K562 (cell line): ENCODE results near the gene LRP1. TPM values are rescaled to one million over a fixed set of nuclear protein-coding genes. Genes with fewer than 3 reads are reported as not detected.

Experiments used
- AFF4 ChIP-seq: sonication (generic); formaldehyde crosslinking; IDR thresholded peaks from 2 replicates; pipeline ENCODE4 v1.8.0; 2023; ENCODE audit warnings: mild to moderate bottlenecking, missing genetic modification reagents
- BHLHE40 ChIP-seq: IDR thresholded peaks from 2 replicates; pipeline ENCODE4 v1.6.1; 2011; ENCODE audit warnings: low read length, improper control_type of control experiment
- BMI1 ChIP-seq: fragments of 150-350 bp; IDR thresholded peaks from 2 replicates; pipeline ENCODE4 v1.6.1; 2014; ENCODE audit warnings: low read length
- CREB1 ChIP-seq, 2 experiments: sonication (generic) in 1 of 2; formaldehyde crosslinking in 1 of 2; IDR thresholded peaks; 2 replicates each; pipeline versions ENCODE4 v1.6.1 to v1.8.0; 2012 to 2022; ENCODE audit warnings: inconsistent platforms in 1 of 2, mild to moderate bottlenecking in 1 of 2, missing genetic modification reagents in 1 of 2, moderate library complexity in 1 of 2
- CTCF ChIP-seq, 3 experiments: IDR thresholded peaks in 2 of 3; conservative IDR thresholded peaks in 1 of 3; 2 replicates each; pipeline ENCODE4 v1.5.1; 2011 to 2012; ENCODE audit warnings: low read length in 3 of 3, mild to moderate bottlenecking in 3 of 3, control low read depth in 2 of 3, improper control_type of control experiment in 1 of 3, inconsistent platforms in 1 of 3, low read depth in 1 of 3, mixed read lengths in 1 of 3, moderate library complexity in 1 of 3; ENCODE audit not compliant: insufficient read depth in 2 of 3
- HDAC1 ChIP-seq, 2 experiments: fragments of 450-650 bp; IDR thresholded peaks; 2 replicates each; pipeline ENCODE4 v1.6.1; 2016 to 2017; ENCODE audit warnings: inconsistent platforms in 1 of 2, mild to moderate bottlenecking in 1 of 2, moderate library complexity in 1 of 2
- HMG20B ChIP-seq: fragments of 250-450 bp; sonication (Bioruptor Pico); IDR thresholded peaks from 2 replicates; pipeline ENCODE4 v1.5.0; 2021; ENCODE audit warnings: mild to moderate bottlenecking
- HMGN3 ChIP-seq: IDR thresholded peaks from 2 replicates; pipeline ENCODE4 v1.6.1; 2011; ENCODE audit warnings: borderline replicate concordance, low read depth, mild to moderate bottlenecking, mixed read lengths, low read length; ENCODE audit not compliant: insufficient read length; ENCODE audit errors: extremely low read depth
- ILF3 ChIP-seq: fragments of 450-650 bp; IDR thresholded peaks from 2 replicates; pipeline ENCODE4 v1.6.1; 2018; ENCODE audit warnings: antibody characterized with exemption, mild to moderate bottlenecking, moderate library complexity, borderline replicate concordance
- KAT2B ChIP-seq: IDR thresholded peaks from one replicate; pipeline ENCODE4 v1.6.1; 2012; ENCODE audit warnings: low read depth, mild to moderate bottlenecking, control low read depth, inconsistent platforms, low read length, moderate library complexity
- KLF10 ChIP-seq: fragments of 250-450 bp; sonication (Bioruptor Pico); IDR thresholded peaks from 2 replicates; pipeline ENCODE4 v1.6.1; 2021; ENCODE audit warnings: matching md5 sums
- MAZ ChIP-seq, 2 experiments: fragments of 450-650 bp in 1 of 2; sonication (generic) in 1 of 2; formaldehyde crosslinking; IDR thresholded peaks in 1 of 2; conservative IDR thresholded peaks in 1 of 2; 2 replicates each; pipeline versions ENCODE4 v1.4.0 to v1.5.0; 2020; ENCODE audit warnings: mild to moderate bottlenecking in 1 of 2, missing genetic modification reagents in 1 of 2
- RBBP5 ChIP-seq: fragments of 200-600 bp; sonication (generic); IDR thresholded peaks from 2 replicates; pipeline ENCODE4 v1.6.1; 2012; ENCODE audit warnings: borderline replicate concordance, mild to moderate bottlenecking, low read length, control low read depth, inconsistent platforms; ENCODE audit not compliant: insufficient read depth, poor library complexity, severe bottlenecking
- RBM25 ChIP-seq: fragments of 200-400 bp; formaldehyde crosslinking; IDR thresholded peaks from 2 replicates; pipeline ENCODE4 v1.6.1; 2018; ENCODE audit warnings: low read length, low read depth, moderate library complexity; ENCODE audit not compliant: severe bottlenecking
- TAL1 ChIP-seq: fragments of 450-650 bp; IDR thresholded peaks from 2 replicates; pipeline ENCODE4 v1.6.1; 2016; ENCODE audit warnings: mild to moderate bottlenecking
- TCF3 ChIP-seq: sonication (generic); formaldehyde crosslinking; IDR thresholded peaks from 2 replicates; pipeline ENCODE4 v1.4.0; 2020; ENCODE audit warnings: mild to moderate bottlenecking, missing genetic modification reagents
- ZFX ChIP-seq: sonication (generic); formaldehyde crosslinking; IDR thresholded peaks from 2 replicates; pipeline ENCODE4 v1.8.0; 2022; ENCODE audit warnings: mild to moderate bottlenecking, missing genetic modification reagents, moderate library complexity
- ZNF12 ChIP-seq: sonication (generic); formaldehyde crosslinking; IDR thresholded peaks from 2 replicates; pipeline ENCODE4 v1.4.0; 2020; ENCODE audit warnings: mild to moderate bottlenecking, missing genetic modification reagents
- ZNF717 ChIP-seq: fragments of 250-450 bp; sonication (Bioruptor Pico); IDR thresholded peaks from 2 replicates; pipeline ENCODE4 v1.5.0; 2021
- polyA plus RNA-seq, 8 experiments: library from polyadenylated mRNA; depleted of rRNA in 4 of 8; stranded (reverse) in 5 of 8; unstranded in 3 of 8; fragments of >200 nt; fragmentation: Nextera tagmentation in 2 of 8; fragmentation: Illumina TruSeq in 1 of 8; extraction: Ambion mirVana in 2 of 8; extraction: Trizol in 1 of 8; gene quantifications; 2 replicates each; pipeline versions ENCODE4 v1.2.1 to v1.2.3, GENCODE V29; 2011 to 2014; ENCODE audit warnings: inconsistent platforms in 1 of 8, missing spikeins in 1 of 8
- total RNA-seq, 7 experiments: library from RNA; depleted of rRNA in 6 of 7; stranded (reverse); fragments of >200 nt in 6 of 7; fragmentation: Illumina TruSeq in 2 of 7; extraction: Trizol in 2 of 7; gene quantifications; 2 replicates each; pipeline versions ENCODE4 v1.2.1 to v1.2.3, GENCODE V29; 2011 to 2021; ENCODE audit warnings: low replicate concordance in 1 of 7

Gene LRP1
- total and polyA plus RNA-seq, 9 of the 15 experiments (the other 6 are each of a cell fraction or from before 2014, with no cell fraction given), result 0.04 to 0.64 (median 0.19) TPM; not detected in 2

- 0 out of 2 replicates have a peak, but pooled peaks have one; percentile 21 for TF ChIP-seq CREB1 (IDR thresholded peaks at IDR 0.05)
- TF ChIP-seq CREB1 (CRISPR knock-in tag; IDR thresholded peaks at IDR 0.05), result no peak
- peak; percentile 78 for TF ChIP-seq BHLHE40
- no peak for TF ChIP-seq KAT2B
- peak; percentile 45; the same call in 1 of the 2 replicates for TF ChIP-seq ZFX
- TF ChIP-seq HMGN3, result no peak
- no peak for TF ChIP-seq ILF3
- peak; percentile 59 to 75 (median 69) for TF ChIP-seq CTCF (IDR thresholded peaks at IDR 0.05 in 2 of 3, conservative IDR thresholded peaks at IDR 0.05 in 1 of 3; ENCODE audit: insufficient read depth in 2 of 3, low read depth in 1 of 3, low read length in 3 of 3)
- no peak for TF ChIP-seq TCF3 (CRISPR knock-in tag)
- no peak for TF ChIP-seq ZNF717 (CRISPR knock-in tag)
- no peak for TF ChIP-seq RBBP5
- TF ChIP-seq RBM25, result no peak
- TF ChIP-seq HDAC1 (IDR thresholded peaks at IDR 0.05), result no peak
- no peak for TF ChIP-seq AFF4
- TF ChIP-seq MAZ (CRISPR knock-in tag; conservative IDR thresholded peaks at IDR 0.05 in 1 of 2, IDR thresholded peaks at IDR 0.05 in 1 of 2), result peak in 1 of 2 experiments; percentile 77; a peak in 1 of 4 replicates
- TF ChIP-seq ZNF12, result no peak
- TF ChIP-seq HMG20B (CRISPR knock-in tag), result no peak
- TF ChIP-seq BMI1, result no peak
- TF ChIP-seq TAL1, result no peak
- TF ChIP-seq KLF10 (CRISPR knock-in tag), result no peak
Observed at GRCh38 chr12:57127101-57127725, 1.1 kb upstream of the LRP1 start (continued).
